ENCODE results near the gene TFG.

TFG gene

DNA sequence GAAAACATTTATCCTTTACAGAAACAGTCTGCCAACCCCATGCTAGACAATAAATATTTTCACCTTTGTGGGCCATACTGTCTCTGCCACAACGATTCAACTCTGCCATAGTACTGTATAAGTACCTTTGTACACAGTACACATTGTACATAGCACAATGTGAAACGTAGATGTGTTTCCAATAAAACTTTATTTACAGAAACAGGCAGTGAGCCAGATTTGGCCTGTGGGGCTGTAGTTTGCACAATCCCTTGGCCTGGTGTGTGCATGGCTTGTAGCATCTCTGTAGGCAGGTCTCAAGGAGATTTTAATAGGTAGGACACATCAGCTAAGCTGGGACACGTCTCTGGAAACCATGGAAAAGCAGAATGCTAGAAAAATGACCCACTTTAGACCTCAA, 74.3 kb downstream of the TFG start:
- TF ChIP-seq CTCF (IDR thresholded peaks at IDR 0.05): no peak

DNA sequence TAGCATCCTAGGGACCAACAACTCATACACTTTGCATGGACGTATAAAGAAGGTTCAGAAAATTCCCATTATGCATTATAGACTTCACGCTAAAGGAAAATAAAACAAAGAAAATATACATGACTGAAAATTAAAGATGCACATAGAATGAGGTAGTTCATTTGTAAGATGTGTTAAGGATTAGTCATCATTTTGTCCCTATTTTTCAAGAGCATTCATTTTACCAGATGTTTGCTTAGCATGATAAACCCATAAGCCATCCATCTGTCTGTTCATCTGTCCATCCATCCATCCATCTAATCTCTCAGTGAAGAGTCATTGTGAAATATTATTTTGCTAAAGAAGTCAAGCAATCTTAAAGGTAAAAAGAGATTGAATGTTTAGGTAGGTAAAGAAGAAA, 80.3 kb downstream of the TFG start:
- TF ChIP-seq CTCF (IDR thresholded peaks at IDR 0.05): no peak

DNA sequence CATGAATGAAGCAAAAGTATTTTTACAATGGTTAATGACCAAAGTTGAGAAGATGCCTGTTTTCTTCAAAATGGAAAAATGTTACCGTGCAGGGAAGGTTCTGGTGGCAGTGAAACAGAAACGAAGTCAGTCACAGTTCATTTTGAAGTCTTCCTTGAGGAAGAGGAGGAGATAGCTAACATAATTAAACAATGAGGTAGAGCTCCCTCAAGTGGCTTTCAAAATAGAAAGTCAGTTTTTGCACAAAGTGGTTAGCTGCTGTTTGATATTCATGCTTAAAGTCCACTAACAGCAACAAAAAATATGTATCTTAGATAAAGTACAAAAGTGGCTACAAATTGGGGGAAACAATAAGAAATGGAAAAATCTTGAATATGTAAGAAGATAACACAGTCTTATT, 87.3 kb downstream of the TFG start:
- peak; percentile 62 for TF ChIP-seq CTCF (IDR thresholded peaks at IDR 0.05)

DNA sequence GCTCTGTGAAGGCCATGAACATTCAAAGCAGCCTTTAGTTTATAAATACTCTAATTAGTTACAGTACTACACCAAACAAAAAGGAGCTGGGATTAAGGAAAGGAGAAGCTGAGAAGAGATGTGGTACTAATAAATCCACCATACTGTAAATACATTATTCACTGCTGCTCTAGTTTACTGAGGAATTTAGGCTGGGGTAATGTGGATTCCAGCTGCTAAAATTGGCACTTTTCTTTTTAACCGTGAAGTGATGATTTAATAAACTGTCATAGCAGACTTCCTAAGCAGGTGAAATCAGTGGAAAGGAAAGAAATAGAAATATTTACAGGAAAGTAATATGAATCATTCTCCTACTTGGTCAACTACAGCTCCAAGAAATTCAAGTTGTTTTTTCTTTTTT, 88.7 kb downstream of the TFG start:
- TF ChIP-seq CTCF (IDR thresholded peaks at IDR 0.05): no peak
